HepG2 (cell line): Measurements from ENCODE around the gene ZNF331. TPM values are rescaled to one million over a fixed set of nuclear protein-coding genes. Genes with fewer than 3 reads are reported as not detected.
"Not testable (repeated sequence)": the region's sequence is repeated elsewhere in the genome, so short reads cannot be mapped to it uniquely, and the experiment has no call there.

Experiments
- ATAC-seq: fragments of 200-7000 bp; cut with Tn5 transposase; 3 replicates; pipeline ENCODE4 v1.9.1; 2020; ENCODE audit warnings: mild to moderate bottlenecking, moderate library complexity
- BruUV-seq: library from RNA; stranded (reverse); fragments of 400-500 nt; replicated peaks from 2 replicates; lab custom pipeline; 2021; lab: Mats Ljungman, UMichigan
- CTCF ChIA-PET: fragments of 300-600 bp; formaldehyde crosslinking; extraction: SDS; loops from one replicate; lab custom pipeline; 2021; ENCODE audit warnings: low total read pairs, inconsistent platforms, low intra/inter-chr PET ratio; lab: Yijun Ruan, JAX
- POLR2A ChIA-PET: fragments of 350-600 bp; sonication (Branson Sonifier 250); formaldehyde crosslinking; loops from one replicate; lab custom pipeline; 2020; ENCODE audit warnings: antibody characterized with exemption, inconsistent platforms; lab: Yijun Ruan, JAX
- DNase-seq: peaks from one replicate; pipeline ENCODE4 v3.0.0-alpha.2; 2015; ENCODE audit warnings: low spot score
- FAIRE-seq: peaks from 3 replicates; lab custom pipeline; 2011; peaks lifted over from hg19 to GRCh38; lab: Jason Lieb, UNC
- H2AFZ ChIP-seq: one replicate; pipeline ENCODE4 v1.6.1; 2011; ENCODE audit warnings: low read length, inconsistent platforms
- H3K27ac ChIP-seq: fragments of 300-600 bp; 3 replicates; pipeline ENCODE4 v1.8.0; 2011; ENCODE audit warnings: mixed run types, mild to moderate bottlenecking, mixed read lengths, low read length, inconsistent platforms; ENCODE audit not compliant: insufficient read depth; ENCODE audit errors: extremely low read length
- H3K27me3 ChIP-seq, 2 experiments: fragments of 200-600 bp in 1 of 2; 2 replicates in 1 of 2; 3 replicates in 1 of 2; pipeline versions ENCODE4 v1.6.0 to v1.8.0; 2011; ENCODE audit warnings: low read length in 2 of 2, mild to moderate bottlenecking in 2 of 2, moderate library complexity in 2 of 2, inconsistent platforms in 1 of 2; ENCODE audit not compliant: insufficient read depth in 2 of 2, control insufficient read depth in 1 of 2
- H3K36me3 ChIP-seq, 2 experiments: fragments of 200-600 bp in 1 of 2; replicated peaks in 1 of 2; 2 replicates in 1 of 2; 3 replicates in 1 of 2; pipeline versions ENCODE4 v1.5.1 to v1.8.0; 2011; ENCODE audit warnings: low read length in 2 of 2, inconsistent platforms in 1 of 2; ENCODE audit not compliant: insufficient read depth in 2 of 2, control insufficient read depth in 1 of 2
- H3K4me1 ChIP-seq: 2 replicates; pipeline ENCODE4 v1.5.1; 2012; ENCODE audit warnings: low read length, inconsistent platforms; ENCODE audit not compliant: insufficient read depth
- H3K4me2 ChIP-seq: 2 replicates; pipeline ENCODE4 v1.6.0; 2011; ENCODE audit warnings: low read depth, low read length, inconsistent platforms
- H3K4me3 ChIP-seq, 3 experiments: fragments of 200-600 bp in 1 of 3; sonication (generic), shearing (Covaris generic) in 1 of 3; replicated peaks in 1 of 3; 2 replicates each; pipeline ENCODE4 v1.5.1; 2011 to 2016; ENCODE audit warnings: low read length in 3 of 3, inconsistent platforms in 2 of 3, low read depth in 2 of 3, mild to moderate bottlenecking in 2 of 3, control low read depth in 1 of 3, mixed read lengths in 1 of 3; ENCODE audit not compliant: insufficient read depth in 1 of 3
- H3K79me2 ChIP-seq: one replicate; pipeline ENCODE4 v1.6.1; 2011; ENCODE audit warnings: low read length, inconsistent platforms; ENCODE audit not compliant: insufficient read depth
- H3K9ac ChIP-seq: 2 replicates; pipeline ENCODE4 v1.6.0; 2011; ENCODE audit warnings: mild to moderate bottlenecking, low read depth, low read length, inconsistent platforms; ENCODE audit not compliant: insufficient read depth
- H3K9me3 ChIP-seq: 2 replicates; pipeline ENCODE4 v1.5.1; 2012; ENCODE audit warnings: mild to moderate bottlenecking, low read length
- H4K20me1 ChIP-seq: 2 replicates; pipeline ENCODE4 v1.6.0; 2011; ENCODE audit warnings: inconsistent platforms, mild to moderate bottlenecking, low read length, moderate library complexity; ENCODE audit not compliant: insufficient read depth
- ATF7 ChIP-seq, 2 experiments: fragments of 450-650 bp in 1 of 2; sonication (generic) in 1 of 2; formaldehyde crosslinking in 1 of 2; IDR thresholded peaks; 2 replicates each; pipeline versions ENCODE4 v1.4.0 to v1.6.1; 2016 to 2020; ENCODE audit warnings: antibody characterized with exemption in 1 of 2, mild to moderate bottlenecking in 1 of 2, missing genetic modification reagents in 1 of 2
- BRD4 ChIP-seq: sonication (generic); formaldehyde crosslinking; IDR thresholded peaks from 2 replicates; pipeline ENCODE4 v1.4.0; 2020; ENCODE audit warnings: missing genetic modification reagents
- ELF3 ChIP-seq: IDR thresholded peaks from 2 replicates; pipeline ENCODE4 v1.6.1; 2016; ENCODE audit warnings: missing genetic modification reagents, missing compliant biosample characterization
- ISX ChIP-seq: sonication (generic); formaldehyde crosslinking; conservative IDR thresholded peaks from 2 replicates; pipeline ENCODE4 v1.5.0; 2020; ENCODE audit warnings: missing genetic modification reagents
- SALL1 ChIP-seq: sonication (generic); formaldehyde crosslinking; IDR thresholded peaks from 2 replicates; pipeline ENCODE4 v1.8.0; 2022; ENCODE audit warnings: mild to moderate bottlenecking, missing genetic modification reagents
- SAP130 ChIP-seq: IDR thresholded peaks from 2 replicates; pipeline ENCODE4 v1.6.1; 2016; ENCODE audit warnings: low read depth
- SUZ12 ChIP-seq: fragments of 150-350 bp; IDR thresholded peaks from 2 replicates; pipeline ENCODE4 v1.6.1; 2014; ENCODE audit warnings: low read depth, low read length
- TMF1 ChIP-seq: sonication (generic); formaldehyde crosslinking; IDR thresholded peaks from 2 replicates; pipeline ENCODE4 v1.8.1; 2022; ENCODE audit warnings: low read depth, missing genetic modification reagents
- ZFP41 ChIP-seq: sonication (generic); formaldehyde crosslinking; IDR thresholded peaks from 2 replicates; pipeline ENCODE4 v1.4.0; 2020; ENCODE audit warnings: mild to moderate bottlenecking, missing genetic modification reagents, borderline replicate concordance
- ZMYM3 ChIP-seq: sonication (generic); formaldehyde crosslinking; IDR thresholded peaks from 2 replicates; pipeline ENCODE4 v1.5.1; 2020; ENCODE audit warnings: mild to moderate bottlenecking, missing genetic modification reagents
- ZNF543 ChIP-seq: sonication (generic); formaldehyde crosslinking; IDR thresholded peaks from 2 replicates; pipeline ENCODE4 v1.4.0; 2020; ENCODE audit warnings: mild to moderate bottlenecking, missing genetic modification reagents
- ZNF598 ChIP-seq: sonication (generic); formaldehyde crosslinking; IDR thresholded peaks from 2 replicates; pipeline ENCODE4 v1.5.1; 2020; ENCODE audit warnings: mild to moderate bottlenecking, missing genetic modification reagents, borderline replicate concordance
- ZNF615 ChIP-seq: sonication (generic); formaldehyde crosslinking; IDR thresholded peaks from 2 replicates; pipeline ENCODE4 v1.5.0; 2020; ENCODE audit warnings: mild to moderate bottlenecking, missing genetic modification reagents, borderline replicate concordance
- whole genome bisulfite sequencing: methylation state at CpG from one replicate; pipeline ENCODE4 v1.1.6; 2017; ENCODE audit warnings: low lambda C conversion rate; 5-methylcytosine and 5-hydroxymethylcytosine counted together
- in situ Hi-C: cut with HindIII; loops from 2 replicates; pipeline ENCODE4 v1.10.0; 2017; ENCODE audit warnings: low pct_unique_long_range_greater_than_20kb; ENCODE audit not compliant: extremely low pct_ligation_motif_present
- intact Hi-C: fragments of 100-400 bp; cut with micrococcal nuclease; formaldehyde crosslinking; loops from one replicate; pipeline ENCODE4 v1.10.0; 2022; ENCODE audit not compliant: unreplicated experiment
- polyA plus RNA-seq, 8 experiments: library from polyadenylated mRNA; depleted of rRNA in 3 of 8; stranded (reverse) in 7 of 8; unstranded in 1 of 8; fragments of >200 nt; fragmentation: Illumina TruSeq in 4 of 8; extraction: Trizol in 4 of 8; gene quantifications; 2 replicates each; pipeline versions ENCODE4 v1.2.1 to v1.2.3, GENCODE V29; 2011 to 2016; ENCODE audit warnings: low read depth in 4 of 8, missing spikeins in 1 of 8, mixed read lengths in 1 of 8; ENCODE audit not compliant: insufficient read depth in 1 of 8
- total RNA-seq, 5 experiments: library from RNA; depleted of rRNA; stranded (reverse); fragments of >200 nt; fragmentation: Illumina TruSeq; extraction: Trizol; gene quantifications; 2 replicates each; pipeline ENCODE4 v1.2.3, GENCODE V29; 2016; ENCODE audit warnings: low read depth in 1 of 5
- TF ChIP-seq, protein P1 (sequence below): sonication (generic); formaldehyde crosslinking; IDR thresholded peaks from 2 replicates; pipeline ENCODE4 v1.8.0; 2022; ENCODE audit warnings: mild to moderate bottlenecking, missing genetic modification reagents, moderate library complexity
- TF ChIP-seq, protein P2 (sequence below): sonication (generic); formaldehyde crosslinking; IDR thresholded peaks from 2 replicates; pipeline ENCODE4 v1.4.0; 2020; ENCODE audit warnings: mild to moderate bottlenecking, missing genetic modification reagents
- TF ChIP-seq, protein P3 (sequence below): sonication (generic); formaldehyde crosslinking; IDR thresholded peaks from 2 replicates; pipeline ENCODE4 v1.4.0; 2020; ENCODE audit warnings: missing genetic modification reagents, borderline replicate concordance
- TF ChIP-seq, protein P4 (sequence below): IDR thresholded peaks from 2 replicates; pipeline ENCODE4 v1.6.1; 2018; ENCODE audit warnings: missing genetic modification reagents

Gene ZNF331
- total and polyA plus RNA-seq, 2 of the 13 experiments (the other 11 are each of a cell fraction or from before 2014, with no cell fraction given), result 8.2 to 13.3 TPM

DNA sequence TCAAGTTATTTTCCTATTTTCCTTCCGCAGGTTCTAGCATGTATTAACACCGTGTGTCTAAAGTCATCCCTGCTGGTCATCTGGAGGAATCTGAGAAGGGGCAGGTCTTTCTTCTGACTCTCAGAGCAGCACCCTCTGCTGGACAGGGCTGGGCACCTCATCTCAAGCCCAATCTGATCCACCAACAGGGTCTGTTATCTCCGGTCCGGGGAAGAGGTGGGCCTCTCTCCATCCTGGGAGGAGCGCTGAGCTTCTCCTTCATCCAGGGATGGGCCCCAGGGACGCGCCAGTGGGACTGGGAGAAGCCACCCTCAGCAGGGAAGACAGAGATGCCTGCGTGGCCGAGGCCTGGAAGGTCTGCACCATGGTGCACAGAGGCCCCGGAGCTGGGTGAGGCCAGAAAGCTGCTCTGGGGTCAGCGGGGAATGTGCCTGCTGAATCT, 26.0 kb upstream of the ZNF331 start (continued):
- TF ChIP-seq, protein P1, sequence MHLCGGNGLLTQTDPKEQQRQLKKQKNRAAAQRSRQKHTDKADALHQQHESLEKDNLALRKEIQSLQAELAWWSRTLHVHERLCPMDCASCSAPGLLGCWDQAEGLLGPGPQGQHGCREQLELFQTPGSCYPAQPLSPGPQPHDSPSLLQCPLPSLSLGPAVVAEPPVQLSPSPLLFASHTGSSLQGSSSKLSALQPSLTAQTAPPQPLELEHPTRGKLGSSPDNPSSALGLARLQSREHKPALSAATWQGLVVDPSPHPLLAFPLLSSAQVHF, result no peak
- peak; percentile 35; the same call in 1 of the 2 replicates for TF ChIP-seq SAP130 (CRISPR knock-in tag)
- no peak for TF ChIP-seq ATF7 (IDR thresholded peaks at IDR 0.05)
- TF ChIP-seq ATF7 (CRISPR knock-in tag; IDR thresholded peaks at IDR 0.05), result no peak
- TF ChIP-seq ZNF615, result no peak
- TF ChIP-seq, protein P2, sequence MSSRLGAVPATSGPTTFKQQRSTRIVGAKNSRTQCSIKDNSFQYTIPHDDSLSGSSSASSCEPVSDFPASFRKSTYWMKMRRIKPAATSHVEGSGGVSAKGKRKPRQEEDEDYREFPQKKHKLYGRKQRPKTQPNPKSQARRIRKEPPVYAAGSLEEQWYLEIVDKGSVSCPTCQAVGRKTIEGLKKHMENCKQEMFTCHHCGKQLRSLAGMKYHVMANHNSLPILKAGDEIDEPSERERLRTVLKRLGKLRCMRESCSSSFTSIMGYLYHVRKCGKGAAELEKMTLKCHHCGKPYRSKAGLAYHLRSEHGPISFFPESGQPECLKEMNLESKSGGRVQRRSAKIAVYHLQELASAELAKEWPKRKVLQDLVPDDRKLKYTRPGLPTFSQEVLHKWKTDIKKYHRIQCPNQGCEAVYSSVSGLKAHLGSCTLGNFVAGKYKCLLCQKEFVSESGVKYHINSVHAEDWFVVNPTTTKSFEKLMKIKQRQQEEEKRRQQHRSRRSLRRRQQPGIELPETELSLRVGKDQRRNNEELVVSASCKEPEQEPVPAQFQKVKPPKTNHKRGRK, result no peak
- TF ChIP-seq TMF1, result no peak
- no peak for TF ChIP-seq ZFP41 (CRISPR knock-in tag)
- TF ChIP-seq BRD4 (CRISPR knock-in tag), result no peak
- no peak for TF ChIP-seq ELF3 (CRISPR knock-in tag)
- TF ChIP-seq, protein P3, sequence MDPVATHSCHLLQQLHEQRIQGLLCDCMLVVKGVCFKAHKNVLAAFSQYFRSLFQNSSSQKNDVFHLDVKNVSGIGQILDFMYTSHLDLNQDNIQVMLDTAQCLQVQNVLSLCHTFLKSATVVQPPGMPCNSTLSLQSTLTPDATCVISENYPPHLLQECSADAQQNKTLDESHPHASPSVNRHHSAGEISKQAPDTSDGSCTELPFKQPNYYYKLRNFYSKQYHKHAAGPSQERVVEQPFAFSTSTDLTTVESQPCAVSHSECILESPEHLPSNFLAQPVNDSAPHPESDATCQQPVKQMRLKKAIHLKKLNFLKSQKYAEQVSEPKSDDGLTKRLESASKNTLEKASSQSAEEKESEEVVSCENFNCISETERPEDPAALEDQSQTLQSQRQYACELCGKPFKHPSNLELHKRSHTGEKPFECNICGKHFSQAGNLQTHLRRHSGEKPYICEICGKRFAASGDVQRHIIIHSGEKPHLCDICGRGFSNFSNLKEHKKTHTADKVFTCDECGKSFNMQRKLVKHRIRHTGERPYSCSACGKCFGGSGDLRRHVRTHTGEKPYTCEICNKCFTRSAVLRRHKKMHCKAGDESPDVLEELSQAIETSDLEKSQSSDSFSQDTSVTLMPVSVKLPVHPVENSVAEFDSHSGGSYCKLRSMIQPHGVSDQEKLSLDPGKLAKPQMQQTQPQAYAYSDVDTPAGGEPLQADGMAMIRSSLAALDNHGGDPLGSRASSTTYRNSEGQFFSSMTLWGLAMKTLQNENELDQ (CRISPR knock-in tag), result no peak
- TF ChIP-seq SALL1, result peak; percentile 68
- no peak for TF ChIP-seq SUZ12
- TF ChIP-seq, protein P4, sequence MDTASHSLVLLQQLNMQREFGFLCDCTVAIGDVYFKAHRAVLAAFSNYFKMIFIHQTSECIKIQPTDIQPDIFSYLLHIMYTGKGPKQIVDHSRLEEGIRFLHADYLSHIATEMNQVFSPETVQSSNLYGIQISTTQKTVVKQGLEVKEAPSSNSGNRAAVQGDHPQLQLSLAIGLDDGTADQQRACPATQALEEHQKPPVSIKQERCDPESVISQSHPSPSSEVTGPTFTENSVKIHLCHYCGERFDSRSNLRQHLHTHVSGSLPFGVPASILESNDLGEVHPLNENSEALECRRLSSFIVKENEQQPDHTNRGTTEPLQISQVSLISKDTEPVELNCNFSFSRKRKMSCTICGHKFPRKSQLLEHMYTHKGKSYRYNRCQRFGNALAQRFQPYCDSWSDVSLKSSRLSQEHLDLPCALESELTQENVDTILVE (CRISPR knock-in tag), result 0 out of 2 replicates have a peak, but pooled peaks have one; percentile 36
- TF ChIP-seq ZNF543, result no peak
- no peak for TF ChIP-seq ZMYM3 (CRISPR knock-in tag)
- no peak for TF ChIP-seq ZNF598 (CRISPR knock-in tag)
- TF ChIP-seq ISX (CRISPR knock-in tag), result no peak

DNA sequence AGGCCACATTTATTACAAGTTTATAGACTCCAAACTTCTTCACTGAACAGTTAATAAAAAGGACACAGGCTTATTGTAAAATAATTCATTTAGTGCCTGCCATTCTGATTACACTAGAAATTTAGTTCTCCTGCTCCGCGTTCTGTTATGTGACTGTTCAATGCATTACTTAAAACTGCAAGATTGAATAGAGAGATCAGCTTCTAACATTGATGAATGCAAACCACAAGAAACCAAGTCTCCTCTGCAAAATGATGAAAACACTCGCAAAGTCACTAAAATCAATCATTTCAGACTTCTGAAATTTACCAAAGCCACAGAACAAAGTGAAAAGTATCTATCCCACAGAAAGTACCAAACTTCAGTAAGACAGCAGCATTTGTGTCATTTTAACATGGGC, 22.9 kb upstream of the ZNF331 start:
- in situ Hi-C loops, H3K27me3 ChIP-seq, H3K9me3 ChIP-seq, DNase-seq, H3K9ac ChIP-seq, H3K4me3 ChIP-seq, BruUV-seq, FAIRE-seq, H3K27ac ChIP-seq, H2AFZ ChIP-seq, POLR2A ChIA-PET, H4K20me1 ChIP-seq, H3K4me2 ChIP-seq, intact Hi-C loops, ATAC-seq, H3K36me3 ChIP-seq, CTCF ChIA-PET, H3K79me2 ChIP-seq: not testable (repeated sequence)
- peaks cover 41% of the 10 kb centered on the region for H3K4me1 ChIP-seq
- 96% methylated on average over 3 of the region's 3 CpGs for WGBS
